Uterus (tissue), 2 donors: ENCODE results near the gene CBFB.

ENCODE experiments used
- CTCF ChIP-seq, 4 experiments: fragments of 200-600 bp in 2 of 4; fragments of 450-650 bp in 2 of 4; sonication (generic) in 2 of 4; IDR thresholded peaks; one replicate each; pipeline ENCODE4 v1.5.1; 2016 to 2019; ENCODE audit warnings: antibody characterized with exemption in 4 of 4, mild to moderate bottlenecking in 2 of 4, moderate library complexity in 1 of 4
- POLR2A ChIP-seq, 2 donors: fragments of 450-650 bp; IDR thresholded peaks; one replicate each; pipeline ENCODE4 v1.6.1; 2016; ENCODE audit warnings: antibody characterized with exemption in 2 of 2, mild to moderate bottlenecking in 1 of 2, moderate library complexity in 1 of 2

DNA sequence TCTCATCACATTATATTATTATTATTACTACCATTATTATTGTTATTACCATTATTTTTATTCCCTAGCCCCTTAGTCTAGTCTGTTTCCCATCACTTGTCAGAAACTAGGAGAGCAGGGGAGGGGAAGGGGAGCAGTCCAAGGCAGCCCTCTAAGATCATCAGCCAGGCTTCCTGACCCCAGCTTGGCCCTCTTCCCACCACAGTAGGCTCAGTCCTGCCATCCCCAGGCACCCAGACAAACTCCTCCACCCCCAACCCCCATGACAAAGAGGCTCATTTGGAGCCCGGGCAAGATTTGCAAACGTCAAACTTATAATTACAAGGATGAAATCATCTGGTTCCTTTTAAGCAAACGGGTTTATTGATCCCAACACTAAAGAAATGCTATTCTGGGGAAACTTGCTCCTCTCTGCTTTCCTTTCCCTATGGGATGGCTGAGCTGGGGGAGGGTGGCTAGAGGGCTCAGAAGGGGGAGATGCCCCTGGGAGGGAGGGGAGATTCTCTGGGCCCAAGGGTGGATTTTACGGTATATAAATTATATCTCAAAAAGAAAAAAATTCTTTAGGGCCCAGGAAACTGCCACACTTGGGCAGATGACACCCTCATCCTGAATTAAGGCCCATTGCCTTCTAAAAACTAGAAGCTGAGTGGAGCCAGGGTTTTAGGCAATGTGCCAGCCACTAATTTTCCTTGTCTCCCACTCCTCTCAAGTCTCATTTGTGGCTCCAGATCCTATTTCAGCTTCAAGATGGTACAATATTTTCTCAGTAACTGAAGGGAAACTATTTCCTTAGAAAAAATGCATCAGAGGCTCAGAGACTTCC lies 4.4 kb upstream of the CBFB start:
- no peak for TF ChIP-seq CTCF (IDR thresholded peaks at IDR 0.05)
- no peak for TF ChIP-seq POLR2A (IDR thresholded peaks at IDR 0.05)
